ENCODE data around the gene BCL2L15. TPM values are rescaled to one million over a fixed set of nuclear protein-coding genes. Genes with fewer than 3 reads are reported as not detected.

The BCL2L15 gene
- total RNA-seq, 4 donors from 2014 or later = 0.17 to 86.4 (median 1.4) TPM; not detected in 1

DNA sequence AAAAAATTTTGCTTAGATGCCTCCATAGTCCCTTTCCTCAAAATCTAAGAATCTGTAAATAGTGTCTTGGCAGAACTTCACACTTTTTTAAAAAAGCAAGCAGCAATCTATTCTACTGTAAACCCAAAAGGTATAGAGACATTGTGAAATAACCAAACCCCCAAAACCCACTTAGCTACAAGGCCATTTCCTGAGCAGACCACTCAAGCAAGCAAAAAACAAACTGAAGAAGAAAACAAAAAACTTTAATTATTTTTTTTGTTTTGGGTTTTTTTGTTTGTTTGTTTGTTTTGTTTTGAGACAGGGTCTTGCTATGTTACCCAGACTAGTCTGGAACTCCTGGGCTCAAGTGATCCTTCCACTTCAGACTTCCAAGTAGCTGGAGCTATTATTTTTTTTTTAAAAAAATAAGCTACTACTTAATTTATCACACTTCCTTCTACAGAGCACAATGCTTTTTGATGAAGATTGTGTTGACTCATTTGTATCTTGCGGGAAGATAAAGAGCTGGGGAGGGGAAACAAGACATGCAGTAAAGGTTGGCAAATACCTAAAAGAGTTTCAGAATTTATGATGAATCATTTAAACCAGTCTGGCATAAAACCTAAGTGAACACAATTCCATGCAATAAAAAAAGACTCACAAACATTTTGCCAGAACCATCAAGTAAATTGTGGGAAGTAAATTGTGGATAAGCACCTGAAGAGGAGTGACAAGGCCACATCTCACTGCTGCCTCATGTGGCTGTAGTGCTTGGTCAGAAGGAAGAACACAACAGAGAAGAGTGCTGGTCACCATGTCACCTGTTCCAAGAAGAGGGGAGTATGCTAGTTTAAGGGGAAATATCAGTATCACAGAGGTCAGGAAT is 13.1 kb downstream of the BCL2L15 start:
- no peak for DNase-seq (ENCODE audit: low spot score in 2 of 2)
- 50 to 56% methylated on average over 1 of the region's 1 CpG for WGBS, 2 donors
- no peak for TF ChIP-seq POLR2A (IDR thresholded peaks at IDR 0.05)
- TF ChIP-seq, protein P1, sequence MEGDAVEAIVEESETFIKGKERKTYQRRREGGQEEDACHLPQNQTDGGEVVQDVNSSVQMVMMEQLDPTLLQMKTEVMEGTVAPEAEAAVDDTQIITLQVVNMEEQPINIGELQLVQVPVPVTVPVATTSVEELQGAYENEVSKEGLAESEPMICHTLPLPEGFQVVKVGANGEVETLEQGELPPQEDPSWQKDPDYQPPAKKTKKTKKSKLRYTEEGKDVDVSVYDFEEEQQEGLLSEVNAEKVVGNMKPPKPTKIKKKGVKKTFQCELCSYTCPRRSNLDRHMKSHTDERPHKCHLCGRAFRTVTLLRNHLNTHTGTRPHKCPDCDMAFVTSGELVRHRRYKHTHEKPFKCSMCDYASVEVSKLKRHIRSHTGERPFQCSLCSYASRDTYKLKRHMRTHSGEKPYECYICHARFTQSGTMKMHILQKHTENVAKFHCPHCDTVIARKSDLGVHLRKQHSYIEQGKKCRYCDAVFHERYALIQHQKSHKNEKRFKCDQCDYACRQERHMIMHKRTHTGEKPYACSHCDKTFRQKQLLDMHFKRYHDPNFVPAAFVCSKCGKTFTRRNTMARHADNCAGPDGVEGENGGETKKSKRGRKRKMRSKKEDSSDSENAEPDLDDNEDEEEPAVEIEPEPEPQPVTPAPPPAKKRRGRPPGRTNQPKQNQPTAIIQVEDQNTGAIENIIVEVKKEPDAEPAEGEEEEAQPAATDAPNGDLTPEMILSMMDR (IDR thresholded peaks at IDR 0.05) = no peak
- H3K4me3 ChIP-seq (ENCODE audit: low read depth, poor library complexity, severe bottlenecking) = no peak overlapping the region
- intact Hi-C loops (cut with DNase I; ENCODE audit: low total_unique reads) = no loop called here

- H3K4me3 ChIP-seq (ENCODE audit: low read depth, poor library complexity, severe bottlenecking) = no peak overlapping the region
- intact Hi-C loops (cut with DNase I; ENCODE audit: low total_unique reads) = no loop called here
- TF ChIP-seq, protein P1 (IDR thresholded peaks at IDR 0.05) = no peak
- no peak for TF ChIP-seq POLR2A (IDR thresholded peaks at IDR 0.05)
- DNase-seq (ENCODE audit: low spot score in 2 of 2) = no peak
Observed at GRCh38 chr1:113872219-113872935, 15.0 kb downstream of the BCL2L15 start.

DNA sequence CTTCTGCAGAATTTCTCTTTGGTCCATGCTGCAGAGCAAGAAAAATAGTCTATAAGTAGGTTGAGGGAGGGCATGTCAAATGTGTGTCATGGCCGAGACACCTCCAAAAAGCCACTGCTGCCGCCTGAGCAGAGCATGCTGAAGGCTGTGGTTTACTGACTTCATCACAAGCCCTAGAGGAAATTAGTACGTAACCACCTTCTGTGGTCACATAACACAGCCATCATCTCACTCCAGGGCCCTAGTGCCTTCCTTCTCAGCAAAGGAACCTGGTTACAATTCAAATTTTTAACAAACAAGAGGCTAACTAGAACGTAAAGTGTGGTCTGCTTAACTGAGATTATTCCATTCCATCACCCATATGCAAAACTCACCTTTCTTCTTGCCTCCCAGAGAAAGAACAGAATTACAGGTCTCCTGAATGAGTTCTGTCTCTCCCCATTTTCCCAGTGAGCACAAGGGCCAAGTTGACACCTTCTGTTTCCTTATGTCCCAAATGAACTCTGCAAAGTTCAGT is 15.7 kb downstream of the BCL2L15 start, which contains the start of gene PTPN22:
Gene PTPN22, minus strand, starts transcription at position 116 of the 517 bp plus-strand sequence.
- peak in 1 of 2 donors; percentile 34 for DNase-seq (ENCODE audit: low spot score in 2 of 2)
- intact Hi-C loops (cut with DNase I; ENCODE audit: low total_unique reads) = no loop called here
- 60 to 63% methylated on average over 4 of the region's 4 CpGs for WGBS, 2 donors
- TF ChIP-seq, protein P1 (IDR thresholded peaks at IDR 0.05) = no peak
- TF ChIP-seq POLR2A (IDR thresholded peaks at IDR 0.05) = no peak
- no peak within 1 kb of the TSS for H3K4me3 ChIP-seq (ENCODE audit: low read depth, poor library complexity, severe bottlenecking)

DNA sequence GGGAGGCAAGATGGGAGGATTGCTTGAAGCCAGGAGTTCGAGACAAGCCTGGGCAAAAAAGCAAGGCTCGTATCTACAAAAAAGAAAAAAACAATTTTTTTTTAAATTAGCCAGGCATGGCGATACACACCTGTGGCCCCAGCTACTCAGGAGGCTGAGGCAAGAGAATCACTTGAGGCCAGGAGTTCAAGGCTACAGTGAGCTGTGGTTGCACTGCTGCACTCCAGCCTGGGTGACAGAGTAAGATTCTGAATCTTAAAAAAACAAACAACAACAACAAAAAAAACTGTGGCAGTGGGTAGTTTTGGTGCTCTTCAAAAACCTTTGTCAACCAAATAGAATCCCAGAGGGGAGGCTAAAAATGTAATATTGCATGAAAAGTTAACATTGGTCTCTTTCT is 16.6 kb downstream of the BCL2L15 start:
- TF ChIP-seq, protein P1 (IDR thresholded peaks at IDR 0.05) = no peak
- TF ChIP-seq POLR2A (IDR thresholded peaks at IDR 0.05) = no peak

GRCh38 chr1:113868387-113869083 is 18.8 kb downstream of the BCL2L15 start:
- no peak for TF ChIP-seq POLR2A (IDR thresholded peaks at IDR 0.05)
- TF ChIP-seq, protein P1 (IDR thresholded peaks at IDR 0.05) = no peak

More for the DNA sequence above, 16.6 kb downstream of the BCL2L15 start:
- intact Hi-C loops (cut with DNase I; ENCODE audit: low total_unique reads) = no loop called here
- no peak for DNase-seq (ENCODE audit: low spot score in 2 of 2)
- 80 to 88% methylated on average over 3 of the region's 3 CpGs for WGBS, 2 donors
- no peak overlapping the region for H3K4me3 ChIP-seq (ENCODE audit: low read depth, poor library complexity, severe bottlenecking)

More at GRCh38 chr1:113868387-113869083, 18.8 kb downstream of the BCL2L15 start:
- whole genome bisulfite sequencing, 2 donors = 86 to 93% methylated on average over 4 of the region's 4 CpGs
- no peak overlapping the region for H3K4me3 ChIP-seq (ENCODE audit: low read depth, poor library complexity, severe bottlenecking)
- no peak for DNase-seq (ENCODE audit: low spot score in 2 of 2)
- intact Hi-C loops (cut with DNase I; ENCODE audit: low total_unique reads) = no loop called here

All from lower leg skin (tissue), 4 donors.